A549 treated with Mapracorat at 1 μM for 4 hours (cell line): ENCODE measurements around the gene TMEM17. TPM values are rescaled to one million over a fixed set of nuclear protein-coding genes. Genes with fewer than 3 reads are reported as not detected.

Source experiments
- total RNA-seq: library from RNA; stranded (reverse); fragments of 200-300 nt; extraction: Qiagen RNA extraction; gene quantifications from 5 replicates; pipeline ENCODE4 v1.2.3, GENCODE V29; 2022

Gene TMEM17, protein sequence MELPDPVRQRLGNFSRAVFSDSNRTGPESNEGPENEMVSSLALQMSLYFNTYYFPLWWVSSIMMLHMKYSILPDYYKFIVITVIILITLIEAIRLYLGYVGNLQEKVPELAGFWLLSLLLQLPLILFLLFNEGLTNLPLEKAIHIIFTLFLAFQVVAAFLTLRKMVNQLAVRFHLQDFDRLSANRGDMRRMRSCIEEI
- 3.6 to 4.8 TPM (median 4.5 TPM) in 5 replicates for total RNA-seq

DNA sequence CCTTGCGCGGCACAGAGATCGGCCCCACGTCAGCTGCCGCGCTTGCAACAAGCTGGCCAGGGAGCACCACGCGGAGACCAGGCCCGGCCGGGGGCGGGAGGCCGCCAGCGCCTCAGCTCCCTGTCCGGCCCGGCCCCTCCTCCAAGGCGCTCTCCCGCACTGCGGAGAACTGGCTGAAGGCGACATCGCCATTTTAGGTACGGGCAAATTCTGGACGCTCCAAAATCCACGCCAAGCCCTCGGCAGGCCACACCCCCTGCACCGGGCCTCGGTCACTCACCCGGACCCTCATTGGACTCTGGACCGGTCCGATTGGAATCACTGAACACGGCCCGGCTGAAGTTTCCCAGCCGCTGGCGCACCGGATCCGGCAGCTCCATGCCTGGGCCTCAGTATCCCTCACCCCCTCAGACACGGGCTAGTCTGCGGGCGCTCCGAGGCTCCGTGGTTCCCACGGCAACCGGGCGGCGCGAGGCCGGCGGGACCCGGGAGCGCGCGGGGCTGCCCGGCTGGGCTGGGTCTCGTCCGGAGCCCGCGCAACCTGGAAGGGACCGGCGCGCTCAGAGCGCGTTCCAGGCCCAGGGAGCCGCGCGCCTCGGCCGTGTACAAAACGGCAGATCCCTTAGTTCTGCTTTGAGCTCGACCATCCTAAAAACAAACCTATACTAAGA lies at the start of gene TMEM17:
Gene TMEM17, minus strand, starts transcription at position 446 of the 671 bp plus-strand sequence. Its CDS starts 66 bp downstream, at position 380.

Other genes with a start within 250 kb of the TMEM17 start
- 34.0 to 46.9 TPM (median 40.5 TPM) in 5 replicates for gene EHBP1, start 199.5 kb upstream of the TMEM17 start, total RNA-seq